NK-92 (cell line): Measurements from ENCODE around the gene PITRM1.
"Not testable (repeated sequence)": the region's sequence is repeated elsewhere in the genome, so short reads cannot be mapped to it uniquely, and the experiment has no call there.

ENCODE experiments used
- DNase-seq: peaks from one replicate; lab custom pipeline; 2025; ENCODE audit not compliant: unreplicated experiment; lab: John Stamatoyannopoulos, UW

The PITRM1 gene

GRCh38 chr10:3123571-3124411 is 48.8 kb downstream of the PITRM1 start:
- no peak for DNase-seq

DNA sequence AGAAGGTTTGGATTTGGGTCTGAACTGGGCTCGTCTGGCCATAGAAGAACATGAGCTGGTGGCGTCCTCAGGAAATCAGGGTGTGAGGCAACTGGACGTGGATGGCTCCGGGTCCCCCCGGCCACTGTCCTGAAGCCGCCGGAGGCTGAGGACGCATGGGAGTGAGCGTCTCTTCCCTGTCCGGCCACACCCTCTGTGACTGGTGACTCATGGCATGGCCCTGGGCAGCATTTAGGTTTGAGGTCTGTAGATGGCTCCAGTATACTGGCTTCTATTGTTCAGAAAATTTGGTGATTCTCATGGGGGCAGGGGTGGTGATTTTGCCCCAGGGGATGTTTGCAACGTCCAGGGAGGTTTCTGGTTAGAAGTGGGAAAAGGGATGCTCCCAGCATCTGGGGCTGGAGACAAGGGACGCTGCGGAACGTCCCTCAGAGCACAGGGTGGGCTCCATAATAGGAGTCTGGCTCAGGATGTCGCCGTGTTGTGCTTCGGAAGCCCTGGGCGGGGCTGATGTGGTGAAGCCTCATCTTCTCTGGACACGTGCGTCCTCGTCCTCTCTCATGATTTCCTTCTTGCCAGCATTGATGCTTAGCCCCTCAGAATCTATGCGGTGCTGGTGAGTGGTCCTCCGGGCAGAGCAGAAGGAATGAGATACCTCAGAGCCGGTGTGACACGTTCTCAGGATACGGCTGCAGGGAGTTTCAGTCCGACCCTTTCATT is 49.9 kb downstream of the PITRM1 start:
- DNase-seq, result no peak

- no peak for DNase-seq
Observed at GRCh38 chr10:3122034-3122433, 50.5 kb downstream of the PITRM1 start.

DNA sequence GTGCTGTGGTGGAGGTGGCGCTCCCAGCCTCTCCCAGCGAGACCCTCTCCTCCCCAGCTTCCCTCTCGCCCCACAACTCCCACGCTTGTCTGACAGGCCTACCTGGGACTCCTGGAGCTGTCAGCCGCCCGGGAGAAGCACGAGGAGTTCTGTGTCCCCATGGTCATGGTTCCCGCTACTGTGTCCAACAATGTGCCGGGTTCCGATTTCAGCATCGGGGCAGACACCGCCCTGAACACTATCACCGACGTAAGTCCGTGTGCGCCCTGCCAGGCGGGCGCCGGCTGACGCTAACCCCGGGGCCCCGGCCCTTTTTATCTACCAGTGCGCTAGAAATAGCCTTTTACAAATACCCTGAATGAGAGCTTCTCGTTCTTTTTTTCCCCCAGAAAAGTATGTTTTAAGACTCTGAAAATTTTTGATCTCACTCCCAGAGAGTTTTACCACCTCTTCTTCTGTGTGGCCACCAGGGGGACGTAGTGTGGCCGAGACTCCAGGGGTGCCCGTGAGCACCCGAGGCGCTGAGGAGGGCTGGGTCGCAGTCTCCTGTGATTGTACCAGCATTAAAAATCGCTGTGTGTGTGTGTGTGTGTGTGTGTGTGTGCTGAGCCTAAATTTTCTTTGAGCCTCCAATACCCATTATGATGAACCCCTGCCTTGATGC is 52.7 kb downstream of the PITRM1 start:
- DNase-seq, result no peak

- DNase-seq, result no peak
Observed at GRCh38 chr10:3118641-3119091, 53.9 kb downstream of the PITRM1 start.

- DNase-seq, result no peak
Observed at GRCh38 chr10:3117486-3117885, 55.1 kb downstream of the PITRM1 start.

- no peak for DNase-seq
Observed at GRCh38 chr10:3116508-3117100, 56.0 kb downstream of the PITRM1 start.

- no peak for DNase-seq
Observed at GRCh38 chr10:3115685-3116084, 56.9 kb downstream of the PITRM1 start.

- no peak for DNase-seq
Observed at GRCh38 chr10:3113343-3113720, 59.2 kb downstream of the PITRM1 start.

DNA sequence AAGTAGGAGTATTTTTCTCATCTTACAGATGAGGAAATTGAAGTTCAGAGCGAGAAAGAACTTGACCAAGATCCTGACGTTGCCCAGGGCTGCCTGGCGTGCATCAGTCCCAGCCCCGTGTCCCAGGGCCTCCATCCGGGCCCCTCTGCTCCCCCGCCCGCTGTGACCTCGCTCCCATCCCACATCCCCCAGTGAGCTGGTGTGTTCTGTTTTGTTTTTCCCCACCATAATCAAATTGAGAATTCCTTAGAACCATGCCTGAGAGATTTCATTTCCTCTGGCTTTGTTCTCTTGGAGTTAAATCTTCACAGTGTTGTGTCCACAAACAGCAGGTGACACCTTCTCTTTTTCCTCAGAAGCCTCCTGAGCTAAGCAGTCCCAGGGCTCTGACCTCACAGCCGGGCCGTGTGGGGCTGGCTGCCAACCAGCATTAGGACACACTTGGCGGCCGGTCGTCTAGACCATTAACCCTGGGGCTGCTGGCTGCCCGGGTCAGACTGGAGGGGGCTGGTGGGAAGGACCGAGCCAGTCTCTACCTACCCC is 60.9 kb downstream of the PITRM1 start:
- DNase-seq, result no peak

DNA sequence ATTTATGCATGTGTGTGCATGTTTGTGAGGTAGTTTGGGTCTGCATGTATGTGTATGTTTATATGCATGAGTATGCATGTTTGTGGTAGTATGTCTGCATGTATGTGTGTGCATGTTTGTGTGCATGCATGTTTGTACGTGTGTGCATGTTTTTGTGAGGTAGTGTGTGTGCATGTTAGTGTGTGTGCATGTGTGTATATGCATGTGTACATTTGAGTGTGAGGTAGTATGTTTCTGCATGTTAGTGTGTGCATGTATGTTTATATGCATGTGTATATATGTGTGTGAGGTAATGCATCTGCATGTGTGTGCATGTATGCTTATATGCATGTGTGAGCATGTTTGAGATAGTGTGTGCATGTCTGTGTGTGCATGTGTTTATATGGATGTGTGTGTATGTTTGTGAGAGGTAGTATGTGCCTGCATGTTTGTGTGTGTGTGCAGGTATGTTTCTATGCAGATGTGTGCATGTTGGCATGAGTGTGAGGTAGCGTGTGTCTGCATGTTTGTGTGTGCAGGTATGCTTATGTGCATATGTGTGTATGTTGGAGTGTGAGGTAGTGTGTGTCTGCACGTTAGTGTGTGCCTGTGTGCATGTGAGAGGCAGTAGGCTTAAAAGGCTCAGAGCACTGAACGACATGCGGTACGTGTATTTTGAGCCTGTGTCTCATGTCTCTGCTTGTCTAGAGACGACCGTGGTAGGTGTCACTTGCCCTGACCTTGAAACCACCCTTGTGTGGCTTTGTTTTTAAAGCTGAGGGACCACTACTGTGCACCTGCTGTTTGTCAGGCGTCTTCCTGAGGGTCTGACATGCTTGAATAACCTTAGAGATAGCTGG is 61.6 kb downstream of the PITRM1 start:
- no peak for DNase-seq

- DNase-seq, result no peak
Observed at GRCh38 chr10:3109633-3110032, 62.9 kb downstream of the PITRM1 start.

DNA sequence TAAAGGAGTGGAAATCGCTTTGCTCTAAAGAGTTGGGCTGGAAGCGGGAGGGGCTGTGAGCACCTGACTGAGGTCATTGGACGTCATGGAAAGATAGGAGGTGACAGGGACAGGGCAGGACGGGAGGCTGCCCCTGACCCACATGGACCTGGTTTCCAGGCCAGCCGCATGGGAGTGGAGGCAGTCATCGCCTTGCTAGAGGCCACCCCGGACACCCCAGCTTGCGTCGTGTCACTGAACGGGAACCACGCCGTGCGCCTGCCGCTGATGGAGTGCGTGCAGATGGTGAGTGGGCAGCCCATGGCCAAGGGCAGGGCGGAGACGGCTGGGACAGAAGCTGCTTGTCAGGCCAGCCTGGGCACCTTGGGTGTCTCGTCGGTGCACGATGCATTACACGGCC is 63.4 kb downstream of the PITRM1 start:
- no peak for DNase-seq

GRCh38 chr10:3108575-3109105 is 63.9 kb downstream of the PITRM1 start:
- no peak for DNase-seq

- no peak for DNase-seq
Observed at GRCh38 chr10:3108033-3108432, 64.5 kb downstream of the PITRM1 start.

- no peak for DNase-seq
Observed at GRCh38 chr10:3107426-3107961, 65.1 kb downstream of the PITRM1 start.

DNA sequence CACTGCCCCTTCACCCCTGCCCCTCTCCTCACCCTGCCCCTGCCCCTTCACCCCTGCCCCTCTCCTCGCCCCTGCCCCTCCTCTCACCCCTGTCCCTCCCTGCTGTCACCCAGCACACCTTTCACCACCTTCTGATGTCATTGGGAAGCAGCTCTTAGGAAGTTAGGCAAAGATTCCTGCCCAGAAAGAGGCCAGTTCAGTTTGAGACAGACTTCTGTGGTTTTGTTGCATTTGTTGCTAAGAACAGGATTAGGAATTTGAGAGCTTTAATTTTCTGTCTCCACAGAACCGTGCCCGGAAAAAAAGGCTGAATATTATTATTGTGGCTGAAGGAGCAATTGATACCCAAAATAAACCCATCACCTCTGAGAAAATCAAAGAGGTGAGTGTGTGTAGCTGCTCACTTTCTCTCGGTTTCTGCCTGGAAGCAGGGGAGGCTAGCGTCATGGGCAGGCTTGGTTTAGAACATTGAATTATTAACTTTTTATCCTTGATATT is 65.6 kb downstream of the PITRM1 start:
- no peak for DNase-seq

- DNase-seq, result not testable (repeated sequence)
Observed at GRCh38 chr10:3106328-3106727, 66.3 kb downstream of the PITRM1 start.

GRCh38 chr10:3105905-3106304 is 66.7 kb downstream of the PITRM1 start:
- DNase-seq, result no peak

DNA sequence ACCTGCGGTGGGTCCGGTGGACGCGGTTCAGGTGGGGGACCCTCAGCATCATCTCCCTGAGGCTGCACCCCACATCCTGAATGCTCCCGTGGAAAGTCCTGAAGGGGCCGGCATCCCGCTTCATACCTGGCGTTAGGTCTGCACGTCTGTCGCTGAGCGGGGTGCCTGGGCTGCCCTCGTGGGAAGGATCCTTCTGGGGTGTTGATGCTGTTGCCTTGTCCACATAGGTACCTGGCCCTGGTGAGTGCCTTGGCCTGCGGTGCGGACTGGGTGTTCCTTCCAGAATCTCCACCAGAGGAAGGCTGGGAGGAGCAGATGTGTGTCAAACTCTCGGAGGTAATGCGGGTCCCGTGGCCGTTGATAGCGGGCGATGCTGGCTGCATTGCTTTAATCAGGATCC is 67.4 kb downstream of the PITRM1 start:
- no peak for DNase-seq
